Left cardiac atrium (tissue), 4 donors: ENCODE measurements around the gene MMP1. TPM values are rescaled to one million over a fixed set of nuclear protein-coding genes. Genes with fewer than 3 reads are reported as not detected.
A peak's percentile ranks its signal among the peaks of the same experiment; 100 is the strongest.
"Not testable (repeated sequence)": the region's sequence is repeated elsewhere in the genome, so short reads cannot be mapped to it uniquely, and the experiment has no call there.

Experiments
- ATAC-seq, 2 donors: fragments of 200-7000 bp; cut with Tn5 transposase; one replicate each; pipeline ENCODE4 v1.9.1; 2020; ENCODE audit warnings: mild to moderate bottlenecking in 2 of 2, moderate library complexity in 2 of 2
- DNase-seq: peaks from one replicate; pipeline ENCODE4 v3.0.0-alpha.2; 2020
- intact Hi-C, 2 donors: fragments of 100-400 bp; cut with DNase I; formaldehyde crosslinking; loops; one replicate each; pipeline versions ENCODE4 v1.14.1 to v1.15.1; 2022 to 2023
- total RNA-seq, 2 donors: library from RNA; stranded (reverse); fragmentation: NEBNext Ultra II Directional; extraction: Animal tissue kit (Norgen Biotek cat#: 25700); gene quantifications; one replicate each; pipeline ENCODE4 v1.2.1, GENCODE V29; 2021
- donor health status: DM: no; HTN: yes; CAD: no.
- donor health status: DM: no; HTN: yes; CAD: no; lungs with severe emphysema.
- donor health status: DM: yes; HTN: yes; CAD: no.
- donor health status: Dilated cardiomyopathy.

The MMP1 gene
- total RNA-seq, 2 donors from 2014 or later: 0.15 to 0.21 TPM

- intact Hi-C loops: no loop called here
- DNase-seq (no peak), ATAC-seq (no peak)
Measured at GRCh38 chr11:102771351-102771750, 26.6 kb downstream of the MMP1 start.

- DNase-seq (no peak), ATAC-seq (no peak)
- intact Hi-C loops: no loop called here
Measured at GRCh38 chr11:102770191-102770590, 27.8 kb downstream of the MMP1 start.

GRCh38 chr11:102767800-102768199 lies 30.2 kb downstream of the MMP1 start:
- no peak for DNase-seq
- intact Hi-C loops: no loop called here
- ATAC-seq: no peak

GRCh38 chr11:102763440-102763839 lies 34.5 kb downstream of the MMP1 start:
- no peak for DNase-seq
- no peak for ATAC-seq

GRCh38 chr11:102762361-102762767 lies 35.6 kb downstream of the MMP1 start:
- ATAC-seq: no peak
- DNase-seq: no peak
- intact Hi-C loops: no loop called here

More at GRCh38 chr11:102763440-102763839, 34.5 kb downstream of the MMP1 start:
- intact Hi-C loops: no loop called here

GRCh38 chr11:102761646-102762238 lies 36.2 kb downstream of the MMP1 start:
- intact Hi-C loops: no loop called here
- DNase-seq: no peak
- ATAC-seq: no peak

GRCh38 chr11:102760344-102761035 lies 37.5 kb downstream of the MMP1 start:
- ATAC-seq (peak in 1 of 2 donors; percentile 40), DNase-seq (no peak)
- intact Hi-C loops: no loop called here

- ATAC-seq: peak in 1 of 2 donors; percentile 15
- intact Hi-C loops: no loop called here
Measured at GRCh38 chr11:102757823-102758549, 40.0 kb downstream of the MMP1 start.

GRCh38 chr11:102753267-102753666 lies 44.7 kb downstream of the MMP1 start:
- DNase-seq: no peak
- intact Hi-C loops: no loop called here
- ATAC-seq: no peak

More at GRCh38 chr11:102757823-102758549, 40.0 kb downstream of the MMP1 start:
- DNase-seq: no peak

GRCh38 chr11:102751673-102752072 lies 46.3 kb downstream of the MMP1 start:
- ATAC-seq: no peak
- intact Hi-C loops: no loop called here
- DNase-seq: no peak

- ATAC-seq (no peak), DNase-seq (no peak)
- intact Hi-C loops: no loop called here
Measured at GRCh38 chr11:102749101-102749722, 48.7 kb downstream of the MMP1 start.

- DNase-seq, ATAC-seq, intact Hi-C loops: not testable (repeated sequence)
Measured at GRCh38 chr11:102746746-102747578, 51.0 kb downstream of the MMP1 start.

Other genes with a start within 250 kb of the MMP1 start
- not detected for gene MMP20, start 172.8 kb downstream of the MMP1 start, total RNA-seq
- gene MMP27, start 92.4 kb downstream of the MMP1 start, total RNA-seq: not detected
- gene MMP8, start 73.2 kb downstream of the MMP1 start, total RNA-seq: under 1 TPM in 1 of 2 donors, not detected in 1; 0.37 TPM
- gene MMP10, start 17.5 kb downstream of the MMP1 start, total RNA-seq: not detected
- not detected for gene MMP3, start 45.4 kb upstream of the MMP1 start, total RNA-seq
- gene MMP12, start 76.8 kb upstream of the MMP1 start, total RNA-seq: not detected
- not detected for gene MMP13, start 157.6 kb upstream of the MMP1 start, total RNA-seq